Measurements from ENCODE around the gene ZNF322.

The ZNF322 gene

DNA sequence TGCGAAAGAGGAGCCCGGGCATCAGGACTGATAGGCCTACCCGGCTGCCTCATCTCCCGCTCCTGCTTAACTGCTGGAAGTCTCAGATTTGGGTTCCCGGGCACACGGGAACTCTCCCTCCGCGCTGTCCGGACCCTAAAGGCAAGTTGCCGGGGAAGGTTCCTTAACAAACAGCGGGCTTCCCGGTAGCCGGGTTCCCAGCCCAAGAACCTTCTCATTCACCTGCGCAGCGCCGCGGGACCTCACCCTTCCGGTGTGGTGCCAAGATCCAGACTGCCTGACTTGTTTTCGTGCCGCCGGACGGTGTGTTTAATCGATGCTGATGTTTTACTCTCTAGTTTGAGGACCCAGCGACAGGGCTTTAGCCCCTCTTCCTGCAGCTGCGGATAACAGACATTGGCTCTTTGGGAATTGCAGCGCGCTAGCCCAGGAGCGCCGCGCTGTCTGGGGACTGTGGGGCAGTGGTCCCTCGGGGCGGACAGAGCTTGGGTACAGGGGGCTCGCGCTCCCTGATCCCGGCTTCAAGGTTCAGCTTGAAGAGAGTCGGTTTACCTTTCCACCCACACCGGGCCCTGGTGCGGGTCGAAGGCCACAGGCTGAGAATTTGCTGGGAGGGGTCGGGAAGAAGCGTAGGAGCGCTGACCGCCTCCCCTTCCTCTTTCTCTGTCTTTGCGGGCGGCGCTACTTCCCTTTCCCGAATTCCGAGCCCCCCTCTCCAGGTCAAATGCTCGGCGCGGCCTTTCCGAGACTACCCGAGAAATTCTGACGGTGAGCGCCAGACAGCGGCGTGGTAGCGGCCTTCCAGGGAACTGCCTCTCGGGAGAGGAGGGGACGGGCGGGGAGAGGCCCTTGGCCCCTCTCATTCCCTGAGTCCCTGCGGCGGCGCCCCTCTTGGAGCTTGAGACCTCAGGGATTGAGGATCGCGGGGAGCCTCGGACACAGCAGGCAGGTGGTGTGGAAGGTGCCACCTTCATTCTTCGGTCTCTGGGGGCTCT lies 45.6 kb downstream of the ZNF322 start:
- DNase-seq (ENCODE audit: low read depth): peak; percentile 8

DNA sequence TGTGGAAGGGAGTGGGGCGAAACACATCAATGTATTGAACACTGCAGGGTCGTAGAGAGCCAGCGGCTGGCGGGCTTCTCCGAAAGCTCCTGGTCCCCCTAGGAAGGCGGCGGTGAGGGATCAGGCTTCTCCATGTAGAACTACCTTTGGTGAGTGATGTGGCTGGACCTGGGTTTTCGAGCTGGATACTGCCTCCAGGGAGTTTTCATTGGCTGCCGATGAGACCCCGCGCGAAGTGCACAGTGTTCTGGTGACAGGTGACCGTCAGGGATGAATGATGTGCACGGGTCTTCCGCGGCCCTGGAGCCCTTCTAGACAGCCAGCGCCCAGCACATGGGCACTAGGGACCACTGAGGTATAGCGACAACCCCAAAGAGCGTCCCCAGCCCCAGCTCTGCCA lies 46.3 kb downstream of the ZNF322 start:
- DNase-seq (ENCODE audit: low read depth): no peak

DNA sequence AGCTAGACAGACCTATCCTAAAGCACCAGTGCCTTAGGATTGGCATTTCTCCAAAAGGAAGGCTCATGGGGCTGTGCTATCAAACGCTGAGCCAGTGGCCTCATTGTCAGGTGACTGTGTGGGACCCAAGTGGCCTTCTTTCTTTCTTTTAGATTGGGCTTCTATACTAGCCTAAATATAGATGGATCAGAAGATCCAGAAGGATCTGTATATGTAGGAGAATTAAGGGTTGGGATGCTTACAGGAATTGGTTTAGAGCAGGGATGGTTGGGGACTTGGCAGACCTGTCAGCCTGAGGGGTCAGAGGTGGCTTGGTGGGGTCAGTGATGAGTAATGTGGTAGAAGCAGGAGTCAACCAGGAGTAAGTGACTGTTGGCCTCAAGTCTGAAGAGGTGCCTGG lies 47.9 kb downstream of the ZNF322 start:
- DNase-seq (ENCODE audit: low read depth): no peak

DNA sequence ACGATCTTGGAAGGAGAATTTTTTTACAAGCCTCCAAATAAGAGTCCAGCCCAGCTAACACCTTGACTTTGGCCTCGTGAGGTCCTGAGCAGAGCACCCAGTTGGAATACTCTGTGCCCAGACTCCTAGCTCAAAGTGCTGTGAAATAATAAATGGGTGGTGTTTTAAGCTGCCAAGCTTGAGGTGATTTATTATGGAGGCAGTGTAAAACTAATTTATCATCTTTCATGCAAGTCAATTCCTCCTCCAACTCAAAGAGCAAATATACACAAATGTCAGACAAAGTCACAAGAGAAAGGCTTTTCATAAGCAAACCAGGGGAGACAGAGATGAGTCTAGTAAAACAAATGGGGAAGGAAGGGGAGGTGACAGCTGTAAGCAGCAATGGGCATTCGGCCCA lies 50.1 kb downstream of the ZNF322 start:
- DNase-seq (ENCODE audit: low read depth): no peak

DNA sequence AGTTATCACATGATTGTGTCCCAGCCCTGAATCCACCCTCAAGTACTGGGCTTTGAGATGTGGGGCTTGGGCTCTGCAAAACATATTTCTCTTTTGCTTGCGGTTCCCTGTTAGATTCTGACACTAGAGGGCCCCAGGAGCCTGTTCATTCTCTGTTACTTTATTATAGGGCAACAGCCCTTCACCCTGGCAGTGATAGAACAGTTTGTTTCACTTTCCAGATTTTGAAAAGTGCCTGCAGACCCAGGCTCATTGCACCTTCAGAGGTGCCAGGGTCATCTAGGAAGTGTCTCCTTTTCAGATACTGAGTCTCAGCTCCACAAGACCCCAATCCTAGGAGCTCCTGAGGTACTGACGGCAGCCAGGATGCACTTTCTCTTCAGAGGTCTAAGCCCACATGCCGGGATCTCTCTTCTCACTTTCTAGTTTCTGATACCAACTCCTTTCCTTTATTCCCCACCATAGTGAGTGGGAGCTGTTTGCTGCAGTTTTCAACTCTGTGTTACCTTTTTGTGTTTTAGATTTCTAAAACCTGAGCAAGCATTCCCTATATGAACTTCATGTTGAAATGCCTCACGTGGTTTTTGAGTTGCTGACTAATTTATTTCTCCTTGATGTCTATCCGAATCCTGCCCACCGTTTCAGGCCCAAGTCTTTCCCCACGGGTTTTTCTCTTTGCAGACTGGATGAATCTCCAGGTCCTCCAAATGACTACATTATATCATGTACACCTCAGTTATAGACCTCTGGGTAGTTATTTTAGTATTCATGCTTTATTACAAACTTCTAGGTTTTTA lies 51.9 kb downstream of the ZNF322 start:
- peak; percentile 39 for DNase-seq (ENCODE audit: low read depth)

DNA sequence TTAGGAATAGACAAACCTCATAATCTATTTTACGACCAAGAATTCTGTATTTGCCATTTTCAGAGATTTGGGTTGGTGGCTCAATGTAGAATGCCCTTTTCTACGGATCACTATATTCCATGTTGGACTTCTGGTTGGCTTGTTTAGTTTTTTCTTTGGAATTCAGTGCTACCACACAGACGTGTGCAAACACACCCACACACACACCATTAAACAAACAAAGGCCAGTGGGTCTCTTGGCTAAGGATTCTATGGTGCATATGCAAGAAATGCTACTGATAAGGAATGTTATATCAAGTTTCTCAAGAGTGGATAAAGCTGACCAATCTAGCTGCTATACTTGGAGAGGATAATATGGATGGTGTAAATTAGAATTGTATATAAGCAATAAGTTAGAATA lies 54.7 kb downstream of the ZNF322 start:
- DNase-seq (ENCODE audit: low read depth): no peak

DNA sequence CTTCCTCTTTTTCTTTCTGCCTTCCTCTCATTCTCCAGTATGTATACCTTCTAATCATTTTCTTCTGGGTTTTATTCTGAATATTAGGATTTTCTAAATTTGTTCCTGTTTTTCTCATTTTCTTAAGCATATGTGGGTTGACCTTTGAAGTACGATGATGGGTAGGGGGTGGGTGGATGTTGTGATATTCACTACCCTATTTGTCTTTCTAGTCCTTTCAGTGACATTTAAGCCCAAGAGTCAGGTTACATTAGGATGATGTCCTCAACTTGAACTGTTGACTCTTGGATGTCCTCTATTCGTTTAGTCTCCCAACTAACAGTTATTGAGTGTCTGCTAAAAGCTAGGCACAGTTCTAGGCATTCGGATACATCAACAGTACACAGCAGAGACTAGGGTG lies 55.5 kb downstream of the ZNF322 start:
- no peak for DNase-seq (ENCODE audit: low read depth)

DNA sequence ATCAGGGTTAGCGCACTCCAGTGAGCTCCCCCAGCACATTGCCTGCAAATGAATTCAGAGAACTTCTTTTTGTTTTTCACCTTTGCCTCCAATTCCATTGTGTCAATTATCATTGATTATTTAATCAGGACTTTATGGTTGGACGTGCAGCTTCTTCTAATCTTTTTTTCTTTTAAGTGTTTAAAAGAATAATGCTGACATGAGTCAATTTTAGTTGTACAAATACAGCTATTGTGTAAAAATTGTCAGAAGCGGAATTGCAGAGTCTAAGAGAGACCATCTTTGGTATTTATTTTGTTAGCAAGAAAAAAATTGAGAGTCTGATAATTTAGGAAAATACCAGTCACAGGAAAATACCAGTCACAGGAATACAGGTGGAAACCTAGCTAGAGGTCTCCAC lies 57.3 kb downstream of the ZNF322 start:
- no peak for DNase-seq (ENCODE audit: low read depth)

DNA sequence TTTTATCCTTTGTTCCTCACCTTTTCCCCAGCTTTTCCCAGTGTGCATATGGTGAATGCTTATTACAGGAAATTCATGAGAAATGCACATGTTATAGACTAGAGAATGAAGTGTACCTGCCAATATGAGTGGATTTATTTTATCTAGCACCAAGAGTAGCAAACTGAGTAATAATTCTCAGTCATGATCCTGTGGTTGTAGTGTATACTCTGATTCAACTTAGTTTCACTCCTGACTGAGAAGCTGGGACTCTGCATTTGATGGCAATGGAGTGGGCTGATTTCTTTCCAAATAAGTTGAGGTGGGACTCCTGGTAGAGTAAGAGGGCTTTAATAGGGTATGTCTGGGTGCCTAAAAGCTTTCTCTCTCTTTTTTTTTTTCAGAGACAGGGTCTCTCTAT lies 58.8 kb downstream of the ZNF322 start:
- no peak for DNase-seq (ENCODE audit: low read depth)

DNA sequence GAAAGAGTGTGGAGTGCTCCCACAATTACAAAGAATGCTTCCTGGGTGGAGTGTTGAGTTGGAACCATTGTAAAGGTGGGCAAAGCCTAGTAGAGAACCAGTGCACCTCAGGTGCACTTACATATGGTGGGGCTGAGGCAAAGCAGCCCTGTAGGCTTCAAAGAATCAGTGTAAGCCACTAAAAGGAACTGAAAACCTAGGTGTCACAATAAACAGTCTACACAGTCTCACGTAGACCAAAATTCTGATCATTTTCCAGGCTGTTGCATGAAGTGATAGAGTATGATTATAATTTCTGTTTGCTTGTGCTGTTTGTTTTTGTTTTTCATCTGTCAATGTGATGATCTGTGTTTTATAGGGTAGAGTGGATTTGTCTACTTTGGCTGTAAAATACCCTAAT lies 60.0 kb downstream of the ZNF322 start:
- no peak for DNase-seq (ENCODE audit: low read depth)

DNA sequence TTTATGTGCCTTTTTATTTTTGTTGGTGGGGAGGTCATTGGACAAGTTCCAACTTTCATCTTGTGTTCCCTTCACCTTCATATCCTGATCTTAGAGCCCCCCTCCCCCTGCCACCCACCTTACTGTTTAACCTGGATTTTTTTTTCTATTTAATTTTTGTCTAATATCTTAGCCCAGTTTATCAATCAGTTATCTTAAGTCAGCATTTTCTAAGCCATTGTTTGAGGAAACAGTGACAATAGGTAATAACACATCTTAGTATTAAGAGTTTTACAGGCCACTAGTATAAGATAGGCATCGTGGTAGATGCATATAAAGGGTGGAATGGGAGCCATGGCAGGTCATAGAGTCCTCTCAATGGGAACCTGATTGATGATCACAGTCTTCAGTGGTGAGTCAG lies 60.4 kb downstream of the ZNF322 start:
- no peak for DNase-seq (ENCODE audit: low read depth)

DNA sequence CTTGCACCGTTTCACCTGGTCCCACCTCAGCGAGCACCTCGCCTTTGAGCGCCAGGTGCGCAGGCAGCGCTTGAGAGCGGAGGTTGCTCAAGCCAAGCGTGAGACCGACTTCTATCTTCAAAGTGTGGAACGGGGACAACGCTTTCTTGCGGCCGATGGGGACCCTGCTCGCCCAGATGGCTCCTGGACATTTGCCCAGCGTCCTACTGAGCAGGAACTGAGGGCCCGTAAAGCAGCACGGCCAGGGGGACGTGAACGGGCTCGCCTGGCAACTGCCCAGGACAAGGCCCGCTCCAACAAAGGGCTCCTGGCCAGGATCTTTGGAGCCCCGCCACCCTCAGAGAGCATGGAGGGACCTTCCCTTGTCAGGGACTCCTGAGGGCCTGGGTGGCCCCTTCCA lies 61.3 kb downstream of the ZNF322 start:
- DNase-seq (ENCODE audit: low read depth): no peak

DNA sequence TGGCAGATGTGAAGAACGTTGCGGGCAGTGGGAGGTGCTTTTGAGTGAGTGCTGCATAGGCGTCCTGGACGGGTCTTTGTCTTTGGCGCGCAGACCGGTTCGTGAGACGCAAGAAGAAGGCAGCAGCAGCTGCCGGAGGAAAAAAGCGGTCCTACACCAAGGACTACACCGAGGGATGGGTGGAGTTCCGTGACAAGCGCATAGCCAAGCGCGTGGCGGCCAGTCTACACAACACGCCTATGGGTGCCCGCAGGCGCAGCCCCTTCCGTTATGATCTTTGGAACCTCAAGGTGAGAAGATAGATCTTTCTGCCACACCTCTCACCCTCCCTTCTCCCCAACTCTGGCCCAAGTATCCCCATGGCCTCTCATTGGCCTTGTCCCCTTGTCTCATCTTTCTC lies 61.7 kb downstream of the ZNF322 start:
- DNase-seq (ENCODE audit: low read depth): no peak

DNA sequence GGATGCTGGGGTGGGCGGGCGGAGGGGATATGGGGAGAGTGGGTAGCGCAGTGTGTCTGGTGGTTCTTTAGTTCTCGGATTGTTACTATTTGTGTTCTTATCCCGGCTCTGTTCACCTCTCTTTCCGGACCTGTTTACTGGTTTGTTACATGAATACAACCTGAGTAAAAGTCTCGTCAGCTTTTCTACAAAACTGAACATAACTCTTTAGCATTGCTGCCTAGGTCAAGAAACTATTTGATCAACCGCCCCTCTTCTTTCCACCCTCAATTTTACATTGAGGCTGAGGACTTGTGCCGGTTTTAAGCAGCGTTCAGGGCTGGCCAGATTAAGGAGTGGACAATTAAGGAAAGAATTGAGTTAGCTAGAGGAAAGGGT lies 62.2 kb downstream of the ZNF322 start:
- DNase-seq (ENCODE audit: low read depth): no peak

DNA sequence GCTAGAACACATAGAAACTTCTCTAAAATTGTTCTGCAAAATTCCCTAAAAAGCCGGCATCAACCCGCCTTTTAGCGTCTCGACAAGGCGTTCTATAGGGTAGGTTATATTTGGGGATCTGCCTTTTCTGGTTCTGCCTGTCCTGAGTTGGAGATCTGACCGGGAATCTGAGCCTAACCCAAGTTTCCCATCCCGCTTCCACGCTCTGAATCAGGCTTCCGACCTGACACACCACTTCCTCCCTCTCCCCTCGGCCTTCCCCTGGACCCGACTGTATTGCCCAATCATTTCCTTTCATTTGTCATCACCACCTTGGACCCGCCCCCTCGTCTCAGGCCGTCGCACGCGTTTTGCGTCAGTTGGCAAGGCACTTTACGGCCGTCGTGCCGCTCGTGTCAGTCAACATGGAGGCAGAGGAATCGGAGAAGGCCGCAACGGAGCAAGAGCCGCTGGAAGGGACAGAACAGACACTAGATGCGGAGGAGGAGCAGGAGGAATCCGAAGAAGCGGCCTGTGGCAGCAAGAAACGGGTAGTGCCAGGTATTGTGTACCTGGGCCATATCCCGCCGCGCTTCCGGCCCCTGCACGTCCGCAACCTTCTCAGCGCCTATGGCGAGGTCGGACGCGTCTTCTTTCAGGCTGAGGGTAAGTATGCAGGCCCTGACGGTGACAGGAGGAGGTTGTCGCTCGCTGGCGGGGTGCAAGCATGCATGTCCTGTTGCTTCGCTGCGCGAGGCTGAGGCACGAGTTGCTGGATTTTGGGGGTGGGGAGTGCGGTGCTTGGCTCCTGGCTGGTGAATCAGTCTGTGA lies 62.8 kb downstream of the ZNF322 start, which contains the start of gene ABT1:
ABT1 (plus strand) TSS at position 375 of the 810 bp plus-strand sequence; CDS start at position 405, 30 bp downstream.
- peak; percentile 95 for DNase-seq (ENCODE audit: low read depth)

DNA sequence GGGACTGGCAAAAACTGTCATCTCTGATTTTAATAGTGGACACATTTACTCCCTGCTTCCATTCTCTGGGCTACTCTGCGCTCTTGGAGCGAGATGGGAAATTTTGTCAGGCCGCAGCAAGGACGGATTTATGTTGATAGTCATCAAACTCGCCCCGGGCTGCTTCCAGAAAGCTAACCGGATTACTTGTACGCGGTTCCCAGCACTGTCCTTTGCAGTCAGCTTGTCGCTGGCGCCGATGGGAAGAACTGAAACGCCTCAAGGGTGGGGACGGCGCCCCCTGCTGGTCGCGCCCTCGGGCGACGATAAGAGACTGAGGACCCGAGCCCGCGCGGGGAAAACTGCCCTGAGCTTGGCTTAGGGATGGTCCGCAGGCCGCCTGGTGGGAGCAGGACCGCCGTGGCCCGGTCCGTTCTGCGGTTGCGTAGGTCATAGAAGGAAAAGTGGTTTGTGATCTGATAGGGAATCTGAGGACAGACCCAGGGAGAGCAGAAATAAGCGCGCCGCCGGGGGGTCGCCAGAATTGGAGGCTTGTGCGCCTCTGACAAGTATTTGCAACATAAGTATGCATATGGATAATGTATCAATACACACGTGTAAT lies 63.8 kb downstream of the ZNF322 start:
- peak; percentile 74 for DNase-seq (ENCODE audit: low read depth)

DNA sequence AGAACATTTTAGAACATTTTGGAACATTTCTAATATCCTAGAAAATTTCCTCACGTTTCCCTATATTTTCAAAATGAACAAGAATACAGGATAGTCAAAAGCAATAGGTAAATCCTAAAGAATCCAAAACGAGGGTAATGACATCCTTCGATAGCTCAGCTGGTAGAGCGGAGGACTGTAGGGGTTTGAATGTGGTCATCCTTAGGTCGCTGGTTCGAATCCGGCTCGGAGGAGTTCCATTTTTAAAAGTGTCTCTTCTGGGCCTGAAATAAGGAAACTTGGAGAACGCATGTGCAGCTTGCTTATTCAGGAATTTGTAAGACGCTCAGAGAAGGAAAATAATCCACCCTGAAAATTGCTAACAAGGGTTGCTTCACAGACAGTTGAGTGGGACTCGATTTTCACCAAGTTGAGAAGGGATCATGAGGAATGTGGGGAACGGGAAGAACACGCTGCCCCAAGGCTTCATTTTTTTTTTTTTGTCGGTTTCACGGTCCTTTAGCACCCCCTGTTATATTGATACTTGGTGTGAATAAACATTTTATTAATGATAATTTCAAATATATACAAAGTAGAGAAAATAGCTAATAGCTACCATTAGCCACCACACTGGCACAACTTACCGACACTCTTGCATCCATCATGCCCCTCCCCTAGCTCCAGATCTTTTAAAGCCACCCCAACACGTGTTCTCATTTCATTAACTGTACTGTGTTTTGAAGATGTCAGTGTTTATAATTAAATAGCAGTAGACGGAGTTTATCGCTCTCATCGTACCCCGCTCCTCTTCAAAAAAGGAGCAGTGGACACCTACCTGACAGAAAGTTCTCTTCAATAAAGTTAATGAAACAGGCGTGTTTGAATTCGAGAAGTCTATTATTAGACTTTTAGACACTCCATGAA lies 64.6 kb downstream of the ZNF322 start:
- DNase-seq (ENCODE audit: low read depth): no peak

DNA sequence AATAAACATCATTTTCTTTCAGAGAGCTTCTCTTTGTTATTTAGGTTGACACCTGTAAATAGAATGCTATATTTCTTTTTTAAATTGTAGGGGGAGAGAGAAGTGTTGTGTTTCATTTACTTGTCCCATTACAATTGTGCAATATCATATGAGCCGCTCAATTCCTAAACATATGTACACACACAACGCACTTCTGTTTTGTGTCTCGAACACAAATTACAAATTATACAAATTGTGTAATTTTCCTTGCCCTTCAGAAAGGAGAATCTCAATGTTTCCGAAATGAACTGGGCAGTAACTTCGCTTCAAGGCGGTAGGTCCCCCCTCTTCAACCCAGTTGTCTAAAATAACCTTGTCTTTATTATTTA lies 65.4 kb downstream of the ZNF322 start:
- no peak for DNase-seq (ENCODE audit: low read depth)

DNA sequence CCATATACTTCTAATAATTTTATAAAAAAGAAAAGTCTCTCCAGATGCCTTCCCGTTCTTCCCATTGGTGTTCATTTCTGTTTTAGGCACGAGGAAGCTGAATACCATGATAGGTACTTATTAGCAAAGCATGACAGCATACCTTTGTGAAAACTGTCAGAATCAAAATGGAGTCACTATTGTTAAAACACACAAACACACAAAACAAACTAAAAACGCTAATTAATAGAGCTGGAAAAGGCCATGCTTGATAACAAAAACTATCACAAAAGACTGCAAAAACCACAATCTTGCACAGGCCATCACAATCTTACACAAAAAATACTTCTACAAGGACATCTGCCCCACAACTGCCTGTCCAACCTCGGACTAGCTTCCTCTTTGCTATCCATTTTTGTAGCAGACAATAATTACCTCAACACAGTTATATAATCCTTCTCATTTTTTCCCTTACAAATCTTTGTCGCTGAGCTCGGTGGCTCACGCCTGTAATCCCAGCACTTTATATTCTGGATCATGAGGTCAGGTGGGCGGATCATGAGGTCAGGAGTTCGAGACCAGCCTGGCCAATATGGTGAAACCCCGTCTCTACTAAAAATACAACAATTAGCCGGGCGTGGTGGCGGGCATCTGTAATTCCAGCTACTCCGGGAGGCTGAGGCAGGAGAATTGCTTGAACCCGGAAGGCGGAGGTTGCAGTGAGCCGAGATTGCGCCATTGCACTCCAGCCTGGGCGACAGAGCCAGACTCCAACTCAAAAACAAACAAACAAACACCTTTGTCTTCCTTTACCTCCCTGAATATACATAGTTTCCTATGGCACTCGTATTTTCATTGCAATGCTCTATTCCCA lies 66.0 kb downstream of the ZNF322 start:
- no peak for DNase-seq (ENCODE audit: low read depth)

DNA sequence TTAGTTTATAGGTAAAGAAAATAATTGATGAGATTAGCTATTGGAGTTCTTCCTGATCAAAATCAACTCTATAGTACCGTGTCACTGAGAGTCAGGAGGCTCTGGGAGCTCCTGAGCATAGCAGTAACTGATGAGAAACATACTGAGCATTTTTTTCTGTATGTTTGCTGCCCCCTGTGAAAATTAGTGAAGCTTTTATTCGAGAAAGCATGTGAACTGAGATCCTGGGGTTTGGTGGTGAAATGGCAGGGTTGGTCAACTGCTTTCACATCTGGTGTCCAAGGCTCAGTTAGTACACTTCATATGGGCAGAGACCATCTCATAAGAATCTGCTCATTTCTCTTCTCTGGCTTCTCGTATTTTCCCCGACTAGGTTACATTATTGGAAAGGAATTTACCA lies 66.9 kb downstream of the ZNF322 start:
- no peak for DNase-seq (ENCODE audit: low read depth)

Data from T follicular helper cell (primary cell).